Lung microvascular endothelial cell (primary cell): Measurements from ENCODE around the gene CHRNA3. TPM values are rescaled to one million over a fixed set of nuclear protein-coding genes. Genes with fewer than 3 reads are reported as not detected.

Experiments used
- DNase-seq, 2 donors: peaks; one replicate each; pipeline versions ENCODE4 v3.0.0 to v3.0.0-alpha.2; 2010; ENCODE audit warnings: low read depth in 2 of 2
- total RNA-seq: library from RNA; depleted of rRNA; stranded (reverse); fragments of >200 nt; gene quantifications from 2 replicates; pipeline ENCODE4 v1.2.1, GENCODE V29; 2014

CHRNA3 gene
- not detected in 2 replicates for total RNA-seq

DNA sequence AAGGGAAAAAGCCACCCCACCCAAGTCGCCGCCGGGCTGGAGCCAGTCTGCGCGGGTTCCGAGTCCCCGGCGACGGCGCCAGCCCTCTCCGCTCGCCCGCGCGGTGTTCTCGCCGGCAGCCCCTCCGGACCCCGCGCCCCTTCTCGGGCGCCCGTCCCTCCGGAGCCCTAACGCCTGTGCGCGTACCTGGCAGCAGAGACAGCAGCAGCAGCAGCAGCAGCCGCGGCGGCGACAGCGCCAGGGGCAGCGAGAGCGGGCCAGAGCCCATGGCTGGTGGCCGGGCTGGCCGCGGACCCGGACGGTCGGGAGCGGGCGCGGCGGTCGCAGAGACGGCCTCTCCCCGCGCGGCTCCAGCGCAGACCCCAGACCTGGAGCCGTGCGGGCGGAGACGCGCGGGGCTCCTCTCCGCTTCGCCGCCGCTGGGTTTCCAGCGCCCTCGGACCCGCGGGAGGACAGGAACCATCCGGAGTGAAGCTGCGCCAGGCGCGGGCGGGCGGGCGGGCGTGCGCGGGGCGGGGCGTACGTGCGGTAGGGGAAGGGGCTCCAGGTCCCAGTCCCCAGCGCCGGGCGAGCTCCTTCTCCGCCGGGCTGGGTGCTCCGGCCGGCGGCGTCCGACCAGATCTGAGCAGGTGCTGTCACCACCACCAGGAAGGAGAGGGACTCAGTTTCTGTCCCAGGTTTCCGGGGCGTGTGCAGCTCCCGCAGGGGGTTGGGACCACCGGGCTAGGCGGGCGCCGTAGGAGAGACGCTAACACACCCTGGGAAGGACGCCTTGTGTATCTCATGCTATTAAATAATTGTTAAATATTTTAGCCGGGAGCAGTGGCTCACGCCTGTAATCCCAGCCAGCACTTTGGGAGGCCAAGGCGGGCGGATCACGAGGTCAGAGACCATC lies at the start of gene CHRNA3:
Gene CHRNA3 (minus strand): TSS at position 470 of the 895 bp plus-strand sequence. CDS start 202 bp downstream, at position 268.
- DNase-seq: peak in 1 of 2 donors; percentile 10

DNA sequence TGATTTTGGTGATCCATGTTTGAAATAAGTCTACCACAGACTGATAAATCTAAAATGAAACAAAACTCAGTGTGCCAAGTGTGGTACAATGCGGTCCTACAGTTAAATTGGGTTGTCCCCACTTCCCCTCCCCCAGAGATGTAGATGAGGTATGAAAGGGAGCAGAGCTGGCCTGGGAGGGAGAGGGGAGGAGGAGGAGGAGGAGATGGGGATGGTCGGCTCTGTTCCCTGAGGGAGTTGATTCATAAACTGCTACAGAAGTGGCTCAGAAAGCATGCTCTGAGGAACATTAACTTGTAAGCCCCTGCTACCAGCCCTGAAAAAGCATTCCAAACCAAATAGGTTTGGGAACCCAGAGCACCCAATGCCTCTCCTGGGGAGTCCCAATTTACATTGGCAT lies 48.2 kb upstream of the CHRNA3 start:
- no peak for DNase-seq

DNA sequence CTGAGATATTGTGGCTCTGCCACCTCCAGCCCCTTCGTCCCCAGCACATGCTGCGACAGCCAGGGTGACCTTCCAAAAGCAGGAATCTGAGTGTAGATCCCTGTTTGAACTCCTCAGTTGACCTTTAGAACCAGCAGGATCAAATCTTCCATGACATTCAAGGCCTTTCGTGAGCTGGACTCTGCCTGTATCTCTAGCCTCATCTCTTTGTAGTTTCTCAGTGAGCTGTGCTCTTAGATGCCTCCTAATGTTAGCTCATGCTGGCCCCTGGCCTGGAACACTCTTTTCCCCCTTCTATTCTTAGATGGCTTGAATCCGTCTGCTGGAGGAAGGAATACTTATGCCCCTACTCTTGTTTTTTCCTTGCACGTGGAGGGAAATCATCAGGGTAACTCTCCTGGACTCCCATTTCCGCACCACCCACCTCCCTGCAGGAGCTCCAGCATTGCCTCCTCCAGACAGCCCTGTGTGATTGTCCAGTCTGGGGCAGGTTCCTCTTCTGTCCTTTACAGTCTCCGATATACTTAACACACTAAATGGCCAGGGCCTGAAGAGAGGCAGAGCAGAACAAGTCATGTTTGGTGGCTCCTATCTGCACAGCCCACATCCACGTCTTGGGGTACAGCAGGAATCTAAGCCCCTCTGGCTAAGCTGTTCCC lies 46.9 kb upstream of the CHRNA3 start:
- no peak for DNase-seq

DNA sequence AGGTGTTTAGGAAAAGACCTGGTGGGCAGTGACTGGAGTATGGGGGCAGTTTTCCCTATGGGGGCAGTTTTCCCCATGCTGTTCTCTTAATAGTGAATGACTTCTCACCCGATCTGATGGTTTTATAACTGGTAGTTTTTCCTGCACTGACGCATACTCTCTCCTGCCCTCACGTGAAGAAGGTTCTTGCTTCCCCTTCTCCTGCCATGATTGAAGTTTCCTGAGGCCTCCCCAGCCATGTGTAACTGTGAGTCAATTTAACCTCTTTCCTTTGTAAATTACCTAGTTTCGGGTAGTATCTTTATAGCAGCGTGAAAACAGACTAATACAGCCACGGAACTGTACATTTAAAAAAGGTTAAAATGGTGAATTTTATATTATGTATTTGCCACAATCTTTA lies 45.2 kb upstream of the CHRNA3 start:
- no peak for DNase-seq

DNA sequence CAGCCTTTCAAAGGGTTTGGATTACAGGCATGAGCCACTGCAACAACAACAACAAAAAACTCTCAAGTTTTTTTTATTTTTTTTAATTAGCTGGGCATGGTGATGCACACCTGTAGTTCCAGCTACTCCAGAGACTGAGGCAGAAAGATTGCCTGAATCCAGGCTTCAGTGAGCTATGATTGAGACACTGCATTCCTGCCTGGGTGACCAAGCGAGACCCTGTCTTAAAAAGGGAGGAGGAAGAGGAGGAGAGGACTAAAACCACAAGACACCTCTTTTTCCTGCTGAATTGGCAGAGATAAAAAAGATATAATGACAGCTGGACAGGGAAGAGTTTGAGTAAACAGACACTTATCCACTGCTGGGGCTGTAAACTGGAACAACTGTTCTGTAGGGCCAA lies 42.9 kb upstream of the CHRNA3 start:
- DNase-seq: no peak

DNA sequence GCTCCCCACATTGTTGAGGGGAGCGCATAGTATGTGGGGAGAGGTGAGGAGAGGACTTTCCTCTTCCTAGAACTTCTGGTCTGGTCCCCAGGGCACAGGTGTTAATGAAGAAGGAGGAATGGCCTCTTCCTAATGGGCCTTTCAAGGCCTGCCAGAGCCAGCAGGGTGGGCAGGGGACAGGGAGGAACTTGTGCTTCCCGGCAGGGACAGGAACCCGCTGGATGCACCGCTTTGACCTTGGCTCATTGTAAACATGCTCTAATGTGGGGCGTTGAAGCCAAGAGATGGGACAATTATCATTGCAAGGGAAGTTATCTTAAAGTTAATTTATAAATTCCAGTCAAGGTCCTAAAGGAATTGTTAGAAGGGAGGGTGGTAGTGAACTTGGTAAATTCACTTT lies 41.2 kb upstream of the CHRNA3 start:
- DNase-seq: peak in 1 of 2 donors; percentile 31

DNA sequence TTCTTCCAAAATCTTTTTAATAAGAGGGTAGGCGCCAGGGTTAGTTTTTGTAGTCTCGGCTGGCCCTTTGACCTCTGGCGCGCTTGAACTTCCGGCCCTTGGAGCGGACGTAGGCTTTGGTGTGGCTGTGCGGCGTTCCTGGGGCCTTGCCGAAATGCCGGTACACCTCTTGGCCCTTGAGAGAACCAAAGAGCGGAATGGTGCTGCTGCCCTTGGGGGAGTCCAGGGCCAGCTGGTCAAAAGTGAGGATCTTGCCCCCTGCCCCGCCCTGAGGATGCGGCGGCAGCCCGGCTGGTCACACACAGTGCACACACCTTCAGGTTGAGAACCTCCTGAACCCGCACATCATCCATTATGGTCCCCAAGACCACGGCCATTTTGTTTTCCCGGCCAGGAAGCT lies 40.2 kb upstream of the CHRNA3 start:
- no peak for DNase-seq

DNA sequence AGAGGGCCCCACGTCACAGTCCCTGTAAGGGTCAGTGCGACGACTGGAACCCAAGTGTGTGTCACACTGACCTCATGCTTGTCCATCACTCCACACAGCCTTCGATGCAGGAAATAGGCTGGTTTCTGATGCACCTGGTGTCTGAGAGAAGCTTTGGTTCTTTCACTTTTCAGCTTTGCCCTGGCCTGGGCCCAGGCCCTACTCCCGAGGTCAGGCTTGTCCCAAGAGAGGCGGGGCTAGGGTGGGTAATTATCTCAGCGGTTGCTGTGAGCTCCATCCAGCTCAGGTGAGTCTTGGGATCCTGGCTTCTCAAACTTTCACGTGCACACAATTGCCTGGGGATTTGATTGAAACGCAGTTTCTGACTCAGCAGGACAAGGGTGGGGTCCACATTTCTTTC lies 39.8 kb upstream of the CHRNA3 start:
- DNase-seq: no peak

DNA sequence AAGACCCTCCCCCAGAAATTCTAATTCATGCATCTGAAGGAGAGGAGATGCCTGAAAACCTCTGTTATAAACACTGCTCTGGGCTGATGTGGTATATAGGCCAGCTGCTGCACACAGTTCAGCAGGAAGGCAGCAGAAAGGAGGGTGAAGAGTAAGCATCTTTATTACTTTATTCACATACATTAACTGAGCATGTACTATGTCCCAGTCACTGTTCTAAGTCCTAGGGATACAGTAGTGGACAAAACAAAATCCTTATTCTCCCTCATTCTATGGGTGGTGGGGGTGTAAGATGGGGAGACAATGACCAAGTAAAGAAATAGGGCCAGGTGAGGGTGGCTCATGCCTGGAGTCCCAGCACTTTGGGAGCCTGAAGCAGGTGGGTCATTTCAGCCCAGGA lies 38.0 kb upstream of the CHRNA3 start:
- DNase-seq: no peak

DNA sequence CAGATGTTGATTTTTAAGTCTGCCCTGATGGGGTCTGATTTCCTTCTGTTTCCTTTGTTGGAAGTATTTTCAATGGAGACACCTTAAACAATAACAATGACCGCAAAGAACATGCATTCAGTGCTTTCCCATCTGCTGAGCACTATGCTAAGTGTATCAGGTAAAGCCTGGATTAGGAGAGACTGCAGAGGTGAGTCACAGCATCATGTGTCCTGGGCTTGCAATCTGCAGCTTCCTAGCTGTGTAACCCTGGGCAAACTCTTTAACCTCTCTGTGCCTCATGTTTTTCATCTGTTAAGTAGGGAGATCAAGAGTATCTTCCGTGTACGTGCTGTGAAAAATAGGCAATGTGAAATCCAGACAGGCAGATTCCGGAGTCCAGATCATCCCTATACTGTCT lies 33.5 kb upstream of the CHRNA3 start:
- no peak for DNase-seq

DNA sequence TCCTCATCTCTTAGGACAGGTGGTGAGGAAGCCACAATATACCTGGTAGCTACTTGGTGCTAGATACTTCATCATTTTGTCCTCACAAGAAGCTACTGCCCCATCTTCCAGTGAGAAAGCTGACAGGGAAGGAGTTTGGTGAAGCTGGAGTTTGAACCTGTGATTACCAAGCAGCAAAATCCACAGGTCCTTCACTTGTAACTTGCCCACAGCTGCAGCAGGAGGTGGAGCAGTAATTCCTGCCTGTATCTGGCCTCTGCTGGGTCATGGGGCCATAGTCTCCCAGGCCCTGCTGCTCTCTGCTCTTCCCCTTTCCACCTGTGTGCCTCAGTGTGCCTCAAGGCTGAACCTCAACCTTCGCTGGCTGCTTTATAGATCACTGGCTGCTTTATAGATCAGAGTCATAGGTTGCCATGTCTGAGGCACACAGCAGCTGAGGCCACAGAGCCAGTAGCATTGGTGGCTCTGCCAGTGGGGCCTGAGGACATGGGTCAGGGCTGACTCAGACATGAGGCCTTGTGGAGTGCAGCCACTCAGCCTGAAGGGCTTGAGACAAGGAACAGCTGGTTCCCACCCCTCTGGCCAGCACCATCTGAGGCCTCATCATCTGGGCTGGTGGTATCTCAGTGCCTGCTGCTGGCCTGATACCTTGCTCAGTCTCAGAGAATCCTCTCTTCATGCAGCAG lies 31.3 kb upstream of the CHRNA3 start:
- DNase-seq: no peak

DNA sequence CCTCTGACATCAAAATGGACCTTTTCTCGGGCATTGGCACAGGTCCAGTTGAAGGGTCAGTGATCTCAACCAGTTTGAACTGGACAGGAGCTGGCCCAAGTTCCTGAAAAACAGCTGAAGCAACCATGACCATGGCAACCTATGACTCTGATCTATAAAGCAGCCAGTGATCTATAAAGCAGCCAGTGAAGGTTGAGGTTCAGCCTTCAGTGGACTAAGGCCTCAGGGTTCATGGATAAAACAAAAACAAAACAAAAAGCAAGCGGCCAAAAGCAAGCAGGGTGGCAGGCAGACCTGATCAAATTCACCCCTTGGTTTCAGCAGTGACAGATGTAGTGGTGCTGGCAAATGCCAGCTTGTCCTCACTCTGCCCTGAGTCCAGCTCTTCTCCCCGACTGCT lies 30.2 kb upstream of the CHRNA3 start:
- no peak for DNase-seq

DNA sequence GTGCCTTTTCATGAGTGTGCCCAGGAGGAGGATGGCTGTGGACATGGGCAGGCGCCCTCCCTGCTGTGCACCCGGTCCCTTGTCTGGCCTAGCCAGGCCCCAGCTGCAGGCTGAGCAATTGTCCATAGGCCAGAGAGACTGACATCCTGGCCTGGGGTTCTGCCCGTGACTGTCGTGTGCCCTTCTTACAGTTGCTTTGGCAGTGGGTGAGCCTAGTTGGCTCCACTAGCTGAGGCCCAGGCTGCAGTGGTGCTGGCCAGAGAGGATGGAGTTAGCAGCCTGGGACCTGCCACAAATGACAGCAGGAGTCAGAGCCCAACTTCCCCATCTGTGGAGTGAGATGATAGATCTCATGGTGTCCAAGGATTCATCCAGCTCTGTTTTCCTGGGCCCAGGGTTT lies 29.2 kb upstream of the CHRNA3 start:
- DNase-seq: no peak

DNA sequence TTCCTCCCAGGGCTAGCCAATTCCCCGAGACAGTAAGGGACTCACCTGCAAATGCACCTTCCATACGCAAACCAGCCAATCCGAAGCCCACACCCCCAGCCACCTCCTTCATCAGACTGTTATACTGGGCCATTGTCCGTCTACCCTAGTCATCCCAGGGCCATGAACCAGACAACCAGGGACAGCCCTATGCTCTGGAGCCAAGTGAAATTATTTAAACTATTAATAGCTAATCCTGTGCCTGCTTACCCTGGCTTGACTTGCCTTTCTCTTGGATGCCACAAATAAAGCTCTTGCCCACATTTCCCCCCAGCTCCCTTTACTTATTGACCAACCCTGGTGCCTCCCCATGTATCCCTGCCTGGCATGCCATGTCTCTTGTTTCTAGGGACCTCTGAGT lies 24.2 kb upstream of the CHRNA3 start:
- no peak for DNase-seq

DNA sequence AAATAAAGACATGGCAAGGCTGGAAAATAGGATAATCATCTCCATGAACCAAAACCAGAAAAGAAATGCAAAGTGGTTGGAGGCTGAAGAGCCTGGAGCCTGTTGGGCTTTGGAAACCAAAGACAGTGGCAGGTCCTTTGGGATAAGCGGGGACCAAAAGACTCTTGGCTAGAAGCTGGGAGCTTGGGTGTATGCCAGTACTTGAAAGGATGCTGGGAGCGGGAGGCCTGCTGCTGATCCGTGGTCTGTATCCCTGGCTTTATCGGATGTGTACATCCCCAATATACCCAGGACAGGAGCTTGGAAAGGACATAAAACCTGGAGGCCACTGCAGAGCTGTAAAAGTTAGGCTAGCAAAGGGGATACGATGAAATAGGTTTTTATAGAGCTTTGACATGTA lies 21.5 kb upstream of the CHRNA3 start:
- DNase-seq: no peak

DNA sequence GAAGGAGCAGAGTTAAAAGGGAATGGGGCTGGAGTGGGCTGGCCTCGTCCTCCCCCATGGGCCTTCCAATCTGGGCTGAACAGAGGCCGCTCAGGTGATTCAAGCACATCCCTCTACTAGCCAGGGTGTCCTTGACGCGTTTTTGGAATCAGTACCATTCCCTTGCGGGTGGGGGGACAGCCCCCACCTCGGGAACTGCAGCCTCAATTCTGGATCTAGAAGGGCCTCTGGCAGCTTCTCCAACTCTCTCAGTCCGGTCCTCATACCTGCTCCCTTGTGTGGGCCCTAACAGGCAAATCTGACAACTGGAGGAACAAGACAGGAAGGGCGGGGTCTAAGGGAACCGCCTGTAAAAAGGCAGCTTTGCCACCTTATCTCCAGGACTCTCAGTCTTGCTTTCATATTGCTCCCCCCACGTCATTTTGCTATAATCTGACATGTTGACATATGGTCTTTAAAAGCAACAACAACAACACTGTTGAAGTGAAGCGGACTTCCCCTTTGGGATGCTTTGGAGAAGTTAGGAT lies 21.0 kb upstream of the CHRNA3 start:
- no peak for DNase-seq

DNA sequence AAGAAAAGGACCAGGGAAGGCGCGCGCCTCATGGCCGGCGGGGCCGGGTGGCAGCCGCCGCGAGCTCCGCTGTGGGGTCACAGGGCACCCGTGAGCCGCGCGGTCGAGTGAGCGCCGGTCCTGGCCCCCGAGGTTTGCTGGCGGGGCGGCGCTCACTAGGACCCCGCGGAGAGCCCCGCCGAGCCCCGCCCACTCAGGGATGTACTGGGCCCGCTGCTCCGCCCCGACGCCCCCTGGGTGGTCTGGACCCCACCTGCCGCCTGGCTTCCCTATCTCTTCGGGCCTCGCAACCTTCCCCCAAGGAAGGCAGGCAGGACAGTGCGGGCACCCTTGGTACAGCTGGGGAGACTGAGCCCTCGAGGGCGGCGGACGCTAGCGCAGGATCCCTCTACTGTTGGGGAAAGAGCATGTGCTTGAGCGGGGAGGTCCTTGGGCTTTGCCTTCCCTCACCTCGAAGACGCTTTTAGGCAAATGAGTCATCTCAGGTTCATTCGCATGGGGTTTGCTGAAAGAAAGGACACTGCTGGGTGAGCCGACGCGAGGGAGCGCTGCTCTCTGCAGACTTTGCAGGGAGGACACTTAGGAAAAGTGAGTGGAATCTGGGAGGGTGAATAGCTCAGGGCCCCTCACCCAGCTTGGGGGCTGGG lies 20.4 kb upstream of the CHRNA3 start, which contains the start of gene CHRNB4:
Gene CHRNB4 (minus strand): TSS at position 109 of the 647 bp plus-strand sequence. CDS start 77 bp downstream, at position 32.
- no peak for DNase-seq

DNA sequence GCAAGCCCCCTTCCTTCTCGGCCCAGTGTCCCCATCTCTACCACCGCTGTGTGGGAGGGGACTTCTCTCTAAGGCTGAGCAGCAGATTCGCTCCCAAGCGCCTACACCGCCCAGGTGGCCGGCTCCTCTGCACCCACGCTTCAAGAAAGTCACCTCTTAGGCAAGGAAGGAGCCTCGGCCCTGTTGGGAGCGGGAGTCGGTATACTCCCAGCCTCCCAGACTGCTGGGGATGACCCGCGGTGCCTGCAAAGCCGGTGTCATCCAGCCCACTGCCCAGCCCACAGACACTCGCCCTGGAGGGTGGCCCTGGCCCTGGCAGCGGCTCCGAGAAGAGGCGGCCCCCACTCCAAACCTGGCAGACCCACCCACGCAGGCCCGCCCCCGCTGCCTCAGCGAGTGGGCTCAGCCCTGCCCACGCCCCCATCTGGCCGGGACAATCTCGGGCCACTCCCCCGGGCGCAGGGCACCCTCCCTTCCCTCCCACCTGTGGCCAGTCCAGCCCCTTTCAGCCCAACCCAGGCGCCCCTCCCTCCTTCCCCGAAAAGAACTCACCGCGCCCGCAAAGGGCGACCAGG lies 19.8 kb upstream of the CHRNA3 start:
- DNase-seq: no peak

DNA sequence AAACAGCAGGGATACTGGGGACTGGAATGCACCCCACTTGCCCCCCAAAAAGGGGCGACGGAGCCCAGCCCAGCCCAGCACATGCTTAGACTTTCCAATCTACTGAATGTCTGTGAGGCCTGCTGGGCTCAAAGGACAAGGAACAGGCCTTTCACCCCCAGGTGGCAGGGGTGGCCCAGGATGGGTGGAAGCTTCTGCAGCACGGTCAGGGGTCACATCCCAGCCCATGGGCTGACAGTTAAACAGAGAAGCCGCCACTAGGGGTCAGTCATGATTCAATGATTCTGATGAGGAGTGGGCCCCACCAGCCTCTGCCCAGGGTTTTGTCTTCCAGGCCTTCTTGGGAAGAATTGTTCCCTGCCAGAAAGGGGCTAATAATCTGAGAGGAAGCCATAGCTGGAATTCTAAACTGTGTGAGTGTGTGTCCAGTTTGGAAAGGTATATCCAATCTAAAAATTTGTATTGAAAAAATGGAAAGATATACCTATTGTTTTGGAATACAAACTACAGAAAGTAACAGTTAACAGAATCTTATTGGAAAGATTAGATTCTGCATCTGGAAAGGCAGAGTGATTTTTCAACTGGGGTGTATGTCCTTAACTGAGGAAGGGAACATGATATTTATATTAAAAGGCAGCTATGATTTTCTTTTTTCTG lies 18.0 kb upstream of the CHRNA3 start:
- DNase-seq: peak; percentile 40 to 69

DNA sequence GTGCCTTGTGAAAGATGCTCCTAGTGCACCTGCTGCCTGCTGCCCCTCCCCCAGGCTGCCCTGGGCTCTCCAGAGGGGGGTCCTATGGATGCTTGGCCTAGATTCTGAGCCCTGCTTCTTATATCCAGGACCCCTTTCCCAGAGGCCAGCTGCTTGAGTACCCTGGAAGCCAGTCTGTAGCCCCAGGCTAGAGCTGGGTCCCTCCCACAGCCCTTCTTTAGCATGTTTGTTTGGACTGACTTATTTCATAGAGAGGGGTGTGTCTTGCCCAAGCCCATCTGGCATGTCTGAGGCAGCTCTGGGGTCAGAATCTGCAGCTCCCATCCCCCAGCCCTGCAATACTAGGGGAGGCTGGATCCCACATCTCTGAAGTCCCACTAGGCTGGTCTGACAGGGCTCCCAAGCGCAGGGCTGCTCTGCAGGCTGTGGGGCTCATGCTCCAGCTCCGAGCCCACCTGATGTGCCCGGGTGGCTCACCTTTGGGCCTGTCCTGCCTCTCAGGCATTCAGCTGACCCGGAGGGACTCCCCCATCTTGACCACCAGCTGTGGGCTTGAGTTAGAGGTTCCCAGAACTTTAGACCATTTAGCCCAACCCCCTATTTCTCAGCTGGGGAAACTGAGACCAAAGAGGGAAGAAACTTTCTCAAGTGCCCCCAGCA lies 17.1 kb upstream of the CHRNA3 start:
- DNase-seq: no peak
